Superior temporal gyrus (tissue), 1 donor: ENCODE measurements around the gene FAM32A.
A peak's percentile ranks its signal among the peaks of the same experiment; 100 is the strongest.

ENCODE experiments used
- DNase-seq: peaks from one replicate; pipeline ENCODE4 v3.0.0-alpha.2; 2016; ENCODE audit errors: extremely low spot score

FAM32A gene

DNA sequence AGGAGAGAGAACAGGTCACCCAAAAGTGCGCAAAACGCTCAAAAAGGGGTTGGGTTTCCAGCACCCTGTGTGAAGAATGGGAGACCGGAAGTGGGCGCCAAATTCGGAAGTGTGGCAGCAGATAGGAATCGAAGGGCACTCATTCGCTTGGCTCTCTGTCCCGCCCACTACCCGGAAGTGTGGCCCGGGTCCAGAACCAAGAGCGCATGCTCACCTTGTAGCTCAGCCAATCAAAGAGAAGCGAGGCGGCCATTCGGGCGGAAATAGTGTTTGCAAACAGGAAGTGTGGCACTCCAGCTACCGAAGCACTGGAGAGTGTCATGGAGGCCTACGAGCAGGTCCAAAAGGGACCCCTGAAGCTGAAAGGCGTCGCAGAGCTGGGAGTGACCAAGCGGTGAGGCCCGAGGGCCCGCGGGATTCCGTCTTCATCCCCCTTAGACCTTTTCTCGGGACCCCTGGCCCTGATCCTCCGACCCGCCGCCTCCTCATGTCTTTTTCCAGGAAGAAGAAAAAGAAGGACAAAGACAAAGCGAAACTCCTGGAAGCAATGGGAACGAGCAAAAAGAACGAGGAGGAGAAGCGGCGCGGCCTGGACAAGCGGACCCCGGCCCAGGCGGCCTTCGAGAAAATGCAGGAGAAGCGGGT, at the start of gene FAM32A:
Gene FAM32A (plus strand): TSS at position 288 of the 645 bp plus-strand sequence. CDS start 33 bp downstream, at position 321.
- peak; percentile 100 for DNase-seq

DNA sequence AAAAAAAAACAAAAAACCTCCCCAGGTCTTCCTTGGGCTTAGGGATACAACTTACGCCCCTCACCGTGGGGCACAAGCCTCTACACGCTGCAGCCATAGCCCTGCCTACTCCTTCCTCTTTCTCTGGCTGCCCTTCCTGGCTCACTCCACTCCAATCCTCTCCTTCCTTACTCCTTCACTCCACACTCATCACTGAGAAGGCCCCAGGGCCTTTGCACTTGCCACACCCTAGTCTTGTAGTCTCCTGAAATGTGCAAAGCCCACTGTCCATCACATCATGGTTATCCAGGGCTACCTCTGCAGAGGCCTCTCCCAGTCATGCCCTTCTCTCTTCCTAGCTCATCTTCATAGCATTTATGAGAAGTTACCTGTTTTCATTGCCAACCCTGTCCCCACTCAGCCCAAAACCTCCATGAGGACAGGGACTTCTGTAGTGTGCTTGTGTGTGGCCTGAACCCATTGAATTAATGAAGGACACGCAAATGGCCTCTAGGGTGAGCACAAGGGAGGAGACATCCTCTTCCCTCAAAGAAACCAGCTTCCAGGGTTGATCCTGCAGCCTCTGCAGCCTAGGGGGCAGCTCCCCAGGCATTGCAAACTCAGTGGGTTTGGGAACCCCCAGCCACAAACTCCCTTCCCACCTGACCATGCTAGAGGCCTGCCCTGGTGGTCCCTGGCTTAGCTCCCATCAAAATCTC, 49.6 kb upstream of the FAM32A start:
- DNase-seq: no peak

DNA sequence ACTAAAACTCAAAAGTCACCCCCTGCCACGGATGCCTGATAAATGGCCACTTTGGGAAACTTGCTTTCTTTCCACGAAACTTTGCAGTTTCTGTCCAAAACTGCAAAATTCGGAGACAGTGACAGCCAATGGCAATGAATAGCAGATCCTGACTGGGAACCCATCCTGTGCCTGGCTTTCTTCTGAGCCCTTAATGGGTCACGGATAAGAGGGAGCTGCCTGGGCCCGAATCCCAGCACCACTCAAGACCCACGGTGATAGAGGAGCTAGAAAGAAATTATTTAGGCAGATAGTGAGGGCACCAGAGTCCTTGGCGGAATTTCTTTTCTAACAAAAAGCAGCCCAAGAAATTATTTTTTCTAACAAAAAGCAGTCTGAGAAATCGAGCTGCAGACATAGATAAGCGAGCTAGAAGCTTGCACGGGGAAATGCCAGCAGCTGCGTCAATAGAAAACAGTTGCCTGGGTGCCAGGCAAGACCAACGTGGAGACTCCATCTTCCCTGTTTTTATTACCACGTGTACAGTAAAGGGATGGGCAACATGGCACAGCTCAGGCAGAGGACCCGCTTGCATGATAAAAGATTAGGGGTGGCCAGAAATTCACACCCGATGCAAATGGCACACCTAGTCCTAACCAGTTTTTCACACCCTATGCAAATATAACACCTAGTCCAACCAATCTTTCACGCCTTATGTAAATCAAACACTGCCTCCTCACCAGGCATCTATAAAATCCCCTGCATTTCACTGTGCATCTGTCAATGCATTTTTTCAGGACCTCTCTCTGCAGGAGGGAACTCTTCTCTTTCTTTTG, 48.8 kb upstream of the FAM32A start:
- no peak for DNase-seq

DNA sequence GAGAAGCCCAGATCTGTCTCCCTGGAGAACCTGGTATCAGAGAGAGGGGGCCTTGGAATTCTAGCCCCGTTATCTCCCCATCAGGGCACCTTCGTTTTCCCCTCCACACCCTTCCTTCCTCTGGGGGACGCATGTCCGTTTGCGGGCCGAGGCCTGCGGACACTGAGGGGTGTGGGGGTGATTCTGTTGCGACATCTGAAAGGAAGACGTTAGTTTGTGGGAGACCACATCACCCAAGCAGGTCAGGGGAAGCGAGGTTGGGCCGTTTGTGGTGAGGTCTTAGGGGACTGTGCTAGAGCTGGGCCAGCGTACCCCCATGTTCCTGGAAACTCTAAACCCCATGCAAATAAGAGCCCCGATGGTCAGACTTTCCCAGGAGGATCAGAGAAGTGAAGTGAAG, 45.5 kb upstream of the FAM32A start:
- DNase-seq: no peak

DNA sequence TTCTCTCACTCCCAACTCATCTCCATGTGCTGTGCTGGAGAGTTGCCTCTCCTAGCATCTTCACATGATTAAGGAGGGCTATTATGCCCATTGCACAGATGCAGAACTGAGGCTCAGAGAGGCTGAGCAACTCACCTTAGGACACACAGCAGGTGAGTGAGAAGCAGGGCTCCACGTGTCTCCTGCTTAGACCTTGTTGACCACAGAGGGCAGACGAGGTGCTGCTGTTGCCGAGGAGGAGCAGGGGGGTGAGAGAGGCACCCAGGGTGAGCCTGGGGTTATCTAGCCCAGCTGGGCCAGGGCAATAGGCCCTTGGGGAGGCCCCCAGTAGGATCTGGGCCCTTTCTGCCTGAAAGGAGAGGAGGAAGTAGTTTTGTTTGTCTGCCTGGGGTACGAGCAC, 44.2 kb upstream of the FAM32A start:
- DNase-seq: no peak

DNA sequence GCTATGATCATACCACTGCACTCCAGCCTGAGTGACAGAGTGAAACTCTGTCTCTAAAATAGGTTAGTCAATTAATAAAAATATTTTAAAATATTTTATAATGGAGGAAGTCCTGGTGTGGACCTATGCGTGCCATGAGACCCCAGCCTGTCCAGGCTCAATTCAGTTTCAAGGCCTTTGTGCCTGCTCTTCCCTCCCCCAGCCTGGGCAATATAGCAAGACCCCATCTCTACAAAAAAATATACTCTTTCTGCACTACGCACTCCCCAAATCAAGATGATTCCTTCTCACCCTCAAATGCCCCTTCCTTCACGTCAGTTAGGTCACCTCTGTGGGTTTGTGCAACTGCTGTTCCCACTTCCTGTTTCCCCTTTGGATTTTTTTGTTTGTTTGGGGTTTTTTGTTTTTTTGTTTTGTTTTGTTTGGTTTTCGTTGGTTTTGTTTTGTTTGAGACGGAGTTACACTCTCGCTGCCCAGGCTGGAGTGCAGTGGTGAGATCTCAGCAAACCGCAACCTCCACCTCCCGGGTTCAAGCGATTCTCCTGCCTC, 43.1 kb upstream of the FAM32A start:
- no peak for DNase-seq

DNA sequence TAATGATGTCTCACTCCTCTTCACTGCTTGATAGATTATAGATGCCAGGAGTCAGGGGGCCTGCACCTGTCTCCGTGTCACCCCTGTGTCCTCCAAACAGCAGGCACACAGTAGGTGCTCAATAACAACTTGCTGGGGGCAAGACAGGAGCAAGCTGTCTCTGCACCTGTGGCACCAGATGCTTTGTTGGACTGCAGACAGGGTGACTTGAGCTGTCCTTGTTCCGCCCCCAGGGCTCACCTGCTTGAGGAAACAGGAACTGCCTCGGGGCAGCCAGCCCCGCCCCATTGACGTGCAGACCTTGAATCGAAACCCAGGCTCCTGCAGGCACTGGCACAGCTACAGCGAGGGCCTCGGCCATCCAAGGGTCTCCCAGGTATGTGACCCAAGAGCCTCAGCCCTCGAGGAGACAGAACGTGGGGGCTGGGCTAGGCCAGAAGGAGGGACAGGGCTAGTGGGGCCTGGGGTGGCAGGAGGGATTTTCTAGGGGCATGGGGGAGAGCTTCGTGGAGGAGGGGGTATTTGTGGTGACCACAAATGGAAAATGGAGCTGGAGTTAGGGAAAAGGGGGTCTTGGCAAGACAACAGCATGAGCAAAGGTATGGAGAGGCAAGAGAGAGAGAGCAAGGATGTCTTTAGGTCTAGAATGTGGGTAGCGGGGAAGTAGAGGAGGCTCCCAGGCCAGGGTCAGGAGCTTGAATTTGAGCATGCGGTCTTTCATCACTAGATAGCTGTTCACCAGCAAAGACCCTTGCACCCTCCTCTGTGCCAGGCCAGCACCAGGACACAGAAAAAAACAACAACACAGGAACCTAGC, 41.6 kb upstream of the FAM32A start, which contains the start of gene HSH2D:
Gene HSH2D (plus strand): TSS at position 287 of the 817 bp plus-strand sequence. CDS start 5,066 bp downstream, outside the sequence.
- no peak for DNase-seq

DNA sequence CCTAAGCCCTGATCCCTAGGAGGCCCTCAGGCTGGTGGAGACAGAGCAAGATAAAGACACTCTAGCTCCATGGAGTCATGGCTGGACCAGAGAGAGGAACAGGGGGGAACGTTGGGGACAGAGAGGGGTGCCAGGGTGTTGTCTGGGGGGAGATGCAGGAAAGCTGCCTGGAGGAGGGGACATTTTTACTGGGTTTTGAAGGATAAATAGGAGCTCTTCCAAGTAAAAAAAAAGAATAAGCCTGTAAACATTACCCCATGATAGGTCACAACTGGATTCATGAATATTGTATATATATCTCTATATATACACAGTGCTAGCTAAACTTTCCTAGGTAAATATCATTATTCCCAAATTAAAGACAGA, 41.0 kb upstream of the FAM32A start:
- DNase-seq: no peak

DNA sequence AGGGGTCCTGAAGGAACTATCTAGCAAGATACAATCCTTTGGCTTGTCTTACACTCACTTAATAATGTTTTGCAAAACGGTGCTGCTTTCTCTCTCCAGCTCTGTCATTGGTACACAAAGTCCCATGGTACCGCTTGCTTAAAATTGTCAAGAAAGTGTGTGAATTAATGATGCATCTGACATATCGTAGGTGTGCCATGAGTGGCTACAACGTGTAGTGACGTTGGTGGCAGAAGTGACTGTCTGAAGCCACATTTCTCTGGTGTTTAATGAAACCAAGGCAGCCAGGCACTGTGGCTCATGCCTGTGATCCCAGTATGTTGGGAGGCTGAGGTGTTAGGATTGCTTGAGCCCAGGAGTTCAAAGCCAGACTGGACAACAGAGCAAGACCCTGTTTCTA, 39.1 kb upstream of the FAM32A start:
- no peak for DNase-seq

DNA sequence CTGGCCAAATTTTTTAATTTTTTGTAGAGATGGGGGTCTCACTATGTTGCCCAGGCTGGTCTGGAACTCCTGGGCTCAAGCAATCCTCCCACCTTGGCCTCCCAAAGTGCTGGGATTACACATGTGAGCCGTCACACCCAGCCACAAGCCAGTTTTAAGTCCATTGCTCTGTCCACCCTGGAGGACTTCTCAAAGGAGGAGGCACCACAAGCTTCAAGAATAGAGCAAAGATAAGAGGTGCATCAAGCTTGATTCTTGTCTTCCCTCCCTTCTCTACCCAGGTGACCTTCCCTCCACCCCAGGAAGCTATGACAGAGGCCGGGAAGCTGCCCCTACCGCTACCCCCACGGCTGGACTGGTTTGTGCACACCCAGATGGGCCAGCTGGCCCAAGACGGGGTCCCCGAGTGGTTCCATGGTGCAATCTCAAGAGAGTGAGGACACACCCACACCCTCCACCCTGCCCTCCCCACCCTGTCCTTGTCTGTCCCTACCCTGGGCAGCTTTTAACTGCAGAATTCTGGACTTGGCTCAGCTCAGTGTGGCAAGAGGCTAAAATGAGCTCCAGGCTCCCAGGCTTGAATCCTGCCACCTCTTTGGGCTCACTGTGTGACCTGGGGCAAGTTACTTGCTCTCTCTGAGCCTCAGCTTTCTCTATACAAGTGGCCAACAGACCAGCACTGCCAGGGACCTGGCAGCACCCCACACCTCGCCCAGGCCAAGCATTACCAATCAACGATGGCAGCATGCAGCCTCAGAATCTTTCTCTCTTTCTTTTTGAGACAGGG, 36.6 kb upstream of the FAM32A start:
- DNase-seq: no peak

DNA sequence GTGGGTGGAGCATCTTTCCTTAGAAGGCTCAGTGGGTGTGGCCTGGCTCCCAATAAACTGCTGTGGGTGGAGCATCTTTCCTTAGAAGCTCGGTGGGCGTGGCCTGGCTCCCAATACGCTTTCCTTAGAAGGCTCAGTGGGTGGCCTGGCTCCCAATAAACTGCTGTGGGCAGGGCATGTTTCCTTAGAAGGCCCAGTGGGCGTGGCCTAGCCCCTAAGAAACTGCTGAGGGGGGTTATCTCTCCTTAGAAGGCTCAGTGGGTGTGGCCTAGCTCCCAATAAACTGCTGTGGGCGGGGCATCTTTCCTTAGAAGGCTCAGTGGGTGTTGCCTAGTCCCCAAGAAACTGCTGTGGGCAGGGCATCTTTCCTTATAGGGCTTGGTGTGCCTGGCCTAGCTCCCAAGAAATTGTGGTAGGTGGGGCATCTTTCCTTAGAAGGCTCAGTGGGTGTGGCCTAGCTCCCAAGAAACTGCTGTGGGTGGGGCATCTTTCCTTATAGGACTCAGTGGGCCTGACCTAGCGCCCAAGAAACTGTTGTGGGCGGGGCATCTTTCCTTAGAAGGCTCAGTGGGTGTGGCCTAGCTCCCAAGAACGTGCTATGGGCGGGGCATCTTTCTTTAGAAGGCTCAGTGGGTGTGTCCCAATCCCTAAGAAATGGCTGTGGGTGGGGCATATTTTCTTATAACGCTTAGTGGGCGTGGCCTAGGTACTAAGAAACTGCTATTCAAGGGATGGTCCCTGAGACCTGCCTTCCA, 31.5 kb upstream of the FAM32A start:
- DNase-seq: no peak

DNA sequence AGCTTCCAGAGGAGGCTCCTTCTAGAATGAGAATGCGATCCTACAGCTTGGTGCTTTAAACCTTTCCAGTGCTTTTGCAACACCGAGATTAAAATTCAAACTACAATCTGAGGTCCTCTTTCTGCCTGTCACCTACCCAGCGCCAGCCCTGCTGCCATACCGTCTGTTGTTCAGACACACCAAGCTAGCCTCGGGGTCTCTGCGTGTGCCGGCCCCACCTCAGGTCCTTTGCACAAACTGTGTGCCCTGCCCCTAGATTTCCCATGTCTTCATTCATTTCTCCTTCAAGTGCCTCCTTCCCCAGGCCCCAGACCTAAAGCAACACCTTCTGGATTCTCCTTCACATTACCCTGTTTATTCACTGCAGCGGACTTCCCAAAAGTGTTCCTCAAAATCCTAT, 30.7 kb upstream of the FAM32A start:
- no peak for DNase-seq

DNA sequence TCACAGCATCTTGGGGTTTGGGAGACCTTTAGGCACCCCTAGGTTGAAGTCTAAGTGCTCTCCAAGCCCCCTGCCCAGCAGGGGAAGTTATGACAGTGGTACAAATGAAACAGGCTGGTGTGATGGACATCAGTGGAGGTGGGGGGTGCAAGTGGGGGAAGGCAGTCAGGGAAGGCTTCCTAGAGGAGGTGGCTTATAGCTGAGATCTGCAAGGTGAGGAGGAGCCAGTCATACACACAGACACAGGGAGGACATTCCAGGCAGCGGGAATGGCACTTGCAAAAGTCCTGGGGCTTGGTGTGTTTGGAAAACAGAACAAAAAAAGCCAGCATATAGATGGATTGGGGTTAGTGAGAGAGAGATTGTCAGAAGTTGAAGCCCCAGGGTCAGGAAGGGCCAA, 30.1 kb upstream of the FAM32A start:
- no peak for DNase-seq

DNA sequence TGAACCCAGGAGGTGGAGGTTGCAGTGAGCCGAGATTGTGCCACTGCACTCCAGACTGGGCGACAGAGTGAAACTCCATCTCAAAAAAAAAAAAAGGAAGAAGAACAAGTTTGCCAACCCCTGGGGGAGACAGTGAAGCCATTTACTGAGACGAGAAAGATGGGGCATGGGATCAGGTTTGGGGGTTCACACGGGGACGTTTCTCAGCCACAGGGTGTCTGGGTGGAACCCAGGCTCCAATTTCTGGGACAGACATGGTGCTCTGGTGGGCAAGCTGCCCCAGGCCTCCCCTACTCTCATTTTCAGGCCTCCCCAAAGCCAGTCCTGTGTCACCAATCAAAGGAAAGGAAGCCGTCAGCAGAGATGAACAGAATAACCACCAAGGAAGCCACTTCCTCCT, 28.3 kb upstream of the FAM32A start:
- no peak for DNase-seq

DNA sequence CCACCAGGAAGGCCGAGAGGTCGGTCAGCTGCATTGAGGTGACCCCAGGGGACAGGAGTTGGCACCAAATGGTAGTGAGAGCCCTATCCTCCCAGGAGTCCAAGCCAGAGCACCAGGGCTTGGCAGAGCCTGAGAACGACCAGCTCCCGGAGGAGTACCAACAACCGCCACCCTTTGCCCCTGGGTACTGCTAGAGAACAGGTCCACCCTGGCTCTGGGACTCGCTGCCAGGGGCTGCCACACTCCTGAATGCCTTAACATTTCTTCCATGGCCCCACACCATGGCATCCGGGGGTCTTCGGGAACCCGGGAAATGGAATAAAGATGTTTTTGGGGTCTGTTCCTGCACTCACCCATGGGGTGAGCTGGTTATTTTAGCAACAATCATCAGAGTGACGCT, 27.6 kb upstream of the FAM32A start:
- DNase-seq: no peak

DNA sequence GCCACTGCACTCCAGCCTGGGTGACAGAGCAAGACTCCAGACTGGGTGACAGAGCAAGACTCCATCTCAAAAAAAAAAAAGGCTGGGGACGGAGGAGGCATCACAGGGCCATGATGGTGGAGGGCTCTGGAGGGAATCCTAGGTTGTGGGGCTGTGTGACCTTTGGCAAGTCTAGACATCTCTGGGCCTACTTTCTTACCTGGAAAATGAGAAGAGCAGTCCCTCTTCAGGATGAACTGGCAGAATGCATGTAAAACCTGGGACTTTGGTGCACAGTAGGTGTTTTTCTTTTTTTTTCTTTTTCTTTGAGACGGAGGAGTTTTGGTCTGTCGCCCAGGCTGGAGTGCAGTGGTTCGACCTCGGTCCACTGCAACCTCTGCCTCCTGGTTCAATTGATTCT, 25.6 kb upstream of the FAM32A start:
- DNase-seq: no peak

DNA sequence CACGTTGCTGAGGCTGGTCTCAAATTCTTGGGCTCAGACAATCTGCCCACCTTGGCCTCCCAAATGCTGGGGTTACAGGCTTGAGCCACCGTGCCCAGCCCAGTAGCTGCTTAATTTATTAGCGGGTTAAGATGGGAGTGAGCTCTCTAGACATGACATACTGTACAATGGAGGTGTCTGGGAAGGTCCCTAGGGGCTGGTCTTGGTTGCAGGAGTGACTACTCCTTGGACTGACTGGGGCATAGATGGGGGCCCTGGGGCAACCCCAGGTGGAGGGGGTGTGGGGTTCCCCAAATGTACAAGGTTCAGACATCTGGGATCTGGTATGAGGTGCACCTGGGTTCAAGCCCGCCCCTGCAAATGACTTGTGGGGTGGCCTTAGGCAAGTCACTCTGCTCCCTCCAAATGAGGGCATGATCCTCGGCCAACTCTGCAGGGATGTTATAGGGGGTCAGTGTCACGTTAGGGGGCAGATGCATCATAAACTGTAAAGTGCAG, 24.7 kb upstream of the FAM32A start:
- DNase-seq: no peak

DNA sequence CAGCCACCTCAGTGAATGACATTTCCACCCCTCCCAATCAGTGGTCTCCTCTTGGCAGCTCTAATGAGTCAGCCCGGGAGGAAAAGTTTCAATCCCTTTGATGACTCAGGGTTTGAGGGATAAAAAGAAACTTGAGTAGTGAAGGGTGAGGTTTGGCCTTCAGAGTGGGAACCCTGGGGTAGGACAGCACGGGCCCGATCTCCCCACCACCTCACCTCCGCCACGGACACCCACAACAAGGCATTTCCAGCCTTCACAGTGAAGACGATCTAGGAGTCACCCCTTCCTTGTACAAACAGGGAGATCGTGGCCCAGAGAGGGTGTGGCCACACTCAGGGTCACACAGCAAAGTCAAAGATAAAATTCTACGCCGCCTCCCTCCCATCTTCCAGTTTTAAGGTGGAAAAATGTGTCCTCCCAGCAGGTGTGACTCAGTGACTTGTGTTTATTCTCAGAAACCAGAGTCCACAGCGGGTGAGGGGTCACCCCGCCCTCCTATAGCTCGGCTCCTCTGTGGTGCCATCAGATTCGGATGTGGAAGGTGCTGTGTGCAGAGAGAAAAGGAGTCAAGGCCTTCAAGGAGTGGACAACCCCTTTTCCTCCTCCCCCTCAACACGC, 24.2 kb upstream of the FAM32A start:
- no peak for DNase-seq

DNA sequence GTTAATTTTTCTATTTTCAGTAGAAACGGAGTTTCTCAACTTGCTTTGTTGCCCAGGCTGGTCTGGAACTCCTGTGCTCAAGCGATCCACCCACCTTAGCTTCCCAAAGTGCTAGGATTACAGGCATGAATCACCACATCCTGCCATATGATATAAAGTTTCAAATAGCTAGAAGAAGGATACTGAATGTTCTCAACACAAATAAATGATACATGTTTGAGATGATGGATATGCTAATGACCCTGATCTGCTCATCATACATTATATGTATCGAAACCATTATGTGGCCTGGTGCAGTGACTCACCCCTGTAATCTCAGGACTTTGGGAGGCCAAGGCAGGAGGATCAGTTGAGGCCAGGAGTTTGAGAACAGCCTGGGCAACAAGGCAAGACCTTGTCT, 23.4 kb upstream of the FAM32A start:
- DNase-seq: peak; percentile 20
